Measurements from ENCODE around the gene ZMPSTE24. TPM values are rescaled to one million over a fixed set of nuclear protein-coding genes. Genes with fewer than 3 reads are reported as not detected.
"Not testable (repeated sequence)": the region's sequence is repeated elsewhere in the genome, so short reads cannot be mapped to it uniquely, and the experiment has no call there.

The ZMPSTE24 gene
- total and polyA plus RNA-seq, 5 donors: 23.5 to 43.4 (median 31.4) TPM

DNA sequence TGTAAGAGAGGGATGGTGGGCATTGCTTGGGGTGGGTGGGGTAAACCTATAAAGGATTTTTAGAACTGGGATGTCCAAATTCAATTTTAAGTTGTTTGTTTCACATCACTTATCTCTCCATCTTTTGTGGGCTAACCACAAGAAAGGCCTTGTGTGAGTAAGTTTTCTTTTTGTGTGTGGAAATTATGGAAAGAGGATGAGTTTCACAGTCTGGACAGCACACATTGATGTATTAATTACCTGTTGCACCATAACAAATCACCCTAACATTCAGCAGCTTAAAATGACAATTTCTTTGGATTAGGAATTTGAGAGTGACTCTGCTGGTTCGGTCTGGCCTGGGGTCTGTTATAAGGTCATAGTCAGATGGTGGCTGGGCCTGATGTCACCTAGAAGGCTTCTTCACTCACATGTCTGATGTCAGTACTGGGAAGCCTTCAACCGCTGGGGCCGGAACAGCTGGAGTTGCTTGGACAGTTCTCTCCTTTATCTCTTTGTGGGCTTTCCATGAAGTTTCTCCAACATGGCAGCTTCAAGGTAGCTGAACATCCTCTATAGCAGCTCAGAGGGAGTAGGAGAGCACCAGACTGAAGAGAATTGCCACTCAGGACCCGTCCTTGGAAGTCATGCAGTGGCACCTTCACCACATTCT lies 61.1 kb downstream of the ZMPSTE24 start:
- H3K27me3 ChIP-seq (ENCODE audit: control insufficient read depth, insufficient read depth): no peaks in the 10 kb centered on the region
- WGBS: 91% methylated on average over 4 of the region's 4 CpGs
- H3K27ac ChIP-seq (ENCODE audit: low read length): no peak overlapping the region
- no peaks in the 10 kb centered on the region for H3K9me3 ChIP-seq (ENCODE audit: control insufficient read depth, low read length)
- ATAC-seq: no peak
- DNase-seq: no peak
- H3K4me1 ChIP-seq (ENCODE audit: control insufficient read depth, insufficient read depth, low read length): peaks cover 3% of the 10 kb centered on the region
- H3K4me3 ChIP-seq (ENCODE audit: low read length): no peak overlapping the region
- intact Hi-C loops (cut with DNase I): loop anchor here in 2 of 4 donors (5.0 to 10.0 kb wide), 2 partner anchors 164 to 172 kb away; no protein-coding TSS in a partner anchor

DNA sequence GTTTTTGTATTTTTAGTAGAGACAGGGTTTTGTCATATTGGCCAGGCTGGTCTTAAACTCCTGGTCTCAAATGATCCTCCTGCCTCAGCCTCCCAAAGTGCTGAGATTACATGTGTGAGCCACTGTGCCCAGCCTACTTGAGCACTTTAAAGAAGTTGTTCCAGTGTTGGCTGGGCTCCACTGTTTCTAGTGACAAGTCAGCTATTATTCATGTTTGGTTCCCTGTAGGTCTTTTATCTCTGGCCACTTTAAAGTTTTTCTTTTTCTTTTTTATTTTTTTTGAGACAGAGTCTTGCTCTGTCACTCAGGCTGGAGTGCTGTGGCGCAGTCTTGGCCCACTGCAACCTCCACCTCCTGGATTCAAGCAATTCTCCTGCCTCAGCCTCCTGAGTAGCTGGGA lies 73.4 kb downstream of the ZMPSTE24 start:
- intact Hi-C loops (cut with DNase I): loop anchor here in 2 of 4 donors (10.0 kb wide), 1 partner anchor 73 kb away; no protein-coding TSS in a partner anchor
- H3K27ac ChIP-seq (ENCODE audit: low read length); H3K4me1 ChIP-seq (ENCODE audit: control insufficient read depth, insufficient read depth, low read length); DNase-seq; ATAC-seq; H3K27me3 ChIP-seq (ENCODE audit: control insufficient read depth, insufficient read depth); H3K9me3 ChIP-seq (ENCODE audit: control insufficient read depth, low read length); H3K4me3 ChIP-seq (ENCODE audit: low read length): not testable (repeated sequence)
- WGBS: 80% methylated on average over 1 of the region's 1 CpG

DNA sequence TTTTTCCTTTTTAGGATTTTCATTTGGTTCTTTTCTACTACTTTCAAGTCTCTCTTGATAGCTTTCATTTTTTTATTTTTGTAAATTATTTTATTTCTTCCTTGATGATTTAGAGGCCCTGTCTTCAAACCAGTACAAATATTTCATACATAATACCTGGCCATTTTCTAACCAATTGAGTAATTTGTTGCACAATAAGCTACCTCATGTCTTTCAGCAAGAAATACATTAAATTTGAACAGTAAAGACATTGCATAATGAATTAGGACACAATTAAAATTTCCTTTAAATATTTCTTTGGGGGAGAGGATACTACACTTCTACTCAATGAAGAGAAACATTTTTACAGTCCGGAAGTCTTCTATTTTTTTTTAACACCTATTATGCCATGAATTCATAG lies 74.7 kb downstream of the ZMPSTE24 start:
- no peak for ATAC-seq
- intact Hi-C loops (cut with DNase I): loop anchor here in 2 of 4 donors (10.0 kb wide), 1 partner anchor 72 kb away; no protein-coding TSS in a partner anchor
- WGBS: 85% methylated on average over 1 of the region's 1 CpG
- no peak for DNase-seq
- H3K27me3 ChIP-seq (ENCODE audit: control insufficient read depth, insufficient read depth): no peaks in the 10 kb centered on the region
- H3K4me3 ChIP-seq (ENCODE audit: low read length): no peak overlapping the region
- H3K9me3 ChIP-seq (ENCODE audit: control insufficient read depth, low read length): no peaks in the 10 kb centered on the region
- H3K27ac ChIP-seq (ENCODE audit: low read length): no peak overlapping the region
- H3K4me1 ChIP-seq (ENCODE audit: control insufficient read depth, insufficient read depth, low read length): no peaks in the 10 kb centered on the region

DNA sequence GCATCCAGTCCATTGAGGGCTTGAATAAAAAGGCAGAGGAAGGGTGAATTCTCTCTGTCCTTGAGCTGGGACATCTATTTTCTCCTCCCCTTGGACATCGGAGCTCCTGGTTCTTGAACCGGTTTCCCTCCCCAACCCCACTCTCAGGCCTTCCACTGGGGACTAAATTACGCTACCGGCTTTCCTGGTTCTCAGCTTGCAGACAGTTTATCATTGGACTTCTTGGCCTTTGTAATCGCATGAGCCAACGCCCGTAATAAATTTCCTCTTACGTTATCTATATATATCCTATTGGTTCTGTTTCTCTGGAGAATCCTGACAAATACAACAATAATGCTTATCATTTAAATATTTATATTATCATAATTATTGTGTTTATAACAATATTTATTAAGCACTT lies 79.4 kb downstream of the ZMPSTE24 start:
- no peaks in the 10 kb centered on the region for H3K9me3 ChIP-seq (ENCODE audit: control insufficient read depth, low read length)
- H3K4me1 ChIP-seq (ENCODE audit: control insufficient read depth, insufficient read depth, low read length): no peaks in the 10 kb centered on the region
- no peak overlapping the region for H3K27ac ChIP-seq (ENCODE audit: low read length)
- intact Hi-C loops (cut with DNase I): loop anchor here (5.0 to 10.0 kb wide), 3 partner anchors 67 to 195 kb away; no protein-coding TSS in a partner anchor
- ATAC-seq (no peak), DNase-seq (no peak)
- H3K4me3 ChIP-seq (ENCODE audit: low read length): no peak overlapping the region
- WGBS: 72% methylated on average over 8 of the region's 8 CpGs
- no peaks in the 10 kb centered on the region for H3K27me3 ChIP-seq (ENCODE audit: control insufficient read depth, insufficient read depth)

DNA sequence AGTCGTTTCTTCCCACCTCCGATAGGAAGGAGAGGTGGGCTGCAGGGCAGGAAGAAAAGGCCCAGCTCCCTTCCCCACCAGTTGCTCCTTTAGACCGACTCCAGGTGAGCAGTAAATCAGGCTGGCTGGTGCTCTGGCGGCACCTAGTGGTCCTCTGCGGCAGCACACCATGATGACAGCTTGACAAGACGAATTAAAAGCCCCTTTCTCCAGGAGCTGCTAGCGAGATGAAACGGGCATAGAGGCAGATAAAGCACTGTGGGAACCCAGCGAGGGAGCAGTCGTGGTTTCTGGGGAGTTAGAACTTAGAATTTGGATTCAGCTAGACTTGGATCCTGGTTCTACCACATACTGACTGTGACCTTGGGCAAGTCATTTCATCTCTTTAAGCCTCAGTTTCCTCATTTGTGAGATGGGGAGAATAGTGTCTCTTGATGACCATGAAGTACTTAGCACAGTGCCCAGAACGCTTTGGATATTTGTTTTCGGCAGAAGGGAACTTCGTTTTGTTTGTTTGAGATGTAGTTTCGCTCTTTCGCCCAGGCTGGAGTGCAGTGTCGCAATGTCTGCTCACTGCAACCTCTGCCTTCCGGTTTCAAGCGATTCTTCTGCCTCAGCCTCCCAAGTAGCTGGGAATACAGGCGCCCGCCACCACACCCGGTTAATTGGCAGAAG lies 80.8 kb downstream of the ZMPSTE24 start:
- WGBS: 30% methylated on average over 21 of the region's 21 CpGs
- Histone ChIP-seq H3K4me1 (ENCODE audit: control insufficient read depth, insufficient read depth, low read length) (no peaks in the 10 kb centered on the region), H3K27me3 (ENCODE audit: control insufficient read depth, insufficient read depth) (no peaks in the 10 kb centered on the region), H3K4me3 (ENCODE audit: low read length) (no peak overlapping the region), H3K27ac (ENCODE audit: low read length) (no peak overlapping the region), H3K9me3 (ENCODE audit: control insufficient read depth, low read length) (no peaks in the 10 kb centered on the region)
- DNase-seq: peak; percentile 71 to 91 (median 90)
- intact Hi-C loops (cut with DNase I): loop anchor here (2.0 to 10.0 kb wide), 4 partner anchors 66 to 197 kb away; no protein-coding TSS in a partner anchor
- peak; percentile 73 to 79 for ATAC-seq

DNA sequence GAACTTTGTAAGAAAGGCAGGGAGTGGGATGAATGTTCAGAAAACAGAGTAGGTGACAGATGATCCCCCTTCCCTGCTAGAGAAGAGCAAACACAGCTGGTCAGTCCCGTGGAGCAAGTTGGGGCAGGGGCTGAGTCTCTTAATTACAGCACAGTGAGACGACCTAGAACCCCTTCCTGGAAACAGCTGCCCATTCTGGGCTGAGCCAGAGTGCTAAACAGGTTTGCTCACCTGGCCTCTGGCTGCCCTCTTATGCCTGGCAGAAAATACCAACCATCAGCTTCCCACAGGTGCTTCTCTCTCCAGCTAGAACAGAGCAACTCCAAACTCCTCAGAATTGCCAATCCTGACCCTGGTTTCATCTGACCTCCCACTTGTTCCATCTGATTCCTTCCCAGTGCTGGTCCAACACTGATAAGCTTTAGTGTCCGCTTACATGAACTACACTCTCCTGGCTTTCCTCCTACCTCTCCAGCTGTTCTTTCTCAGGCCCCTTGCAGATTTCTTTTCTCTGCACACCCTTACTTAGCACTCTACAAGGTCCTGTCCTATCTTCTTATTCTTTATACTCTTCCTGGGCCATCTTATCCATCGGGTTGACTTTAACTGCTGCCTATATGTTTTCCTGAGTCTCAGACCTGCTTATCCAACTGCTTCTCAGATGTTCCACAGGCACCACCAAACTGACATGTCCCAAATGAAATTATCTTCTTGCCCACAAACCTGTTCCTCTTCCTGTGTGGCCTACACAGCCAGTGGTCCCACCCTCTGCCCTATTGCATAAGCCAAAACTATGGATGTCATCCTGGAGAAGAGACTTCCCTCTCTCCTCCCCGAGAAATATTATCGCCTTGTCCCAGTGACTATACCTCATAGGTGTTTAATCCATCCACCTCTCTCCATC lies 81.6 kb downstream of the ZMPSTE24 start:
- WGBS: 52% methylated on average over 6 of the region's 6 CpGs
- intact Hi-C loops (cut with DNase I): loop anchor here (2.0 to 10.0 kb wide), 4 partner anchors 65 to 197 kb away; no protein-coding TSS in a partner anchor
- ATAC-seq: peak in 1 of 2 donors; percentile 36
- H3K4me3 ChIP-seq (ENCODE audit: low read length): no peak overlapping the region
- H3K4me1 ChIP-seq (ENCODE audit: control insufficient read depth, insufficient read depth, low read length): no peaks in the 10 kb centered on the region
- no peaks in the 10 kb centered on the region for H3K9me3 ChIP-seq (ENCODE audit: control insufficient read depth, low read length)
- H3K27me3 ChIP-seq (ENCODE audit: control insufficient read depth, insufficient read depth): no peaks in the 10 kb centered on the region
- H3K27ac ChIP-seq (ENCODE audit: low read length): no peak overlapping the region
- DNase-seq: no peak

DNA sequence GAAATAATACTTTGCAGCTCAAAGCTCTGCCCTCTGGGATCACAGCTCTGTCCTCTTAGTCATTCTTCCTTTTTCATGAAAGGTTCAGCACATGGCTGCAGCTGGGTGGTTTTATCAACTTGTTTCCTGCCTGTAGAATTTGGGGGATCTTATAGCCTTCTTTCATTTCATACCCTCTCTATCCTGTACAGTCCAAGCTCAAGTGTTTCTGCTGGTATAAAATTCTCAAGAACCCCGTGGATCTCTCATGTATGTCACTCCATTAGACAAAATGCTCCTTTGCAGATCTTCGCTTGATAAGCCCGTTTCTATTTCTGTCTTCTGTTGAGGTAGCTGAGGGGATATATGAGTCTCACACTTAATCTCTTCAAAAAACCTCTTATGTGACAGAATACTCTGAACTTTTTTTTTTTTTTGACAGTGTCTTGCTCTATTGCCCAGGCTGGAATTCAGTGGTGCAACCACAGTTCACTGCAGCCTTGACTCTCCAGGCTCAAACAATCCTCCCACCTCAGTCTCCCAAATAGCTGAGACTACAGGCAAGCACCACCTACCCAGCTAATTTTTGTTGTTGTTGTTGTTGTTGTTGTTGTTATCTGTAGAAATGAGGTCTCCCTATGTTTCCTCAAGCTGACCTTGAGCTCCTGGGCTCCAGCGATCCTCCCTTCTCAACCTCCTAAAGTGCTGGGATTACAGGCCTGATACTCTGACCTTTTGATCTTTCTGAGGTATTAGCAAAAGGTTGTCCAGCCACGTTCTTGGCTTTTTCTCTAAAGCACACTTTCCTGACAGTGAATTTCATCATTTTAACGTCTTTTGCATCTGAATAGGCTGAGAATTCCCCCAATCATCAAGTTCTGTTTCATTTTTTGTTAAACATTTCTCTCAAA lies 83.7 kb downstream of the ZMPSTE24 start:
- no peak overlapping the region for H3K4me3 ChIP-seq (ENCODE audit: low read length)
- H3K9me3 ChIP-seq (ENCODE audit: control insufficient read depth, low read length): no peaks in the 10 kb centered on the region
- no peak for ATAC-seq
- no peak for DNase-seq
- no peaks in the 10 kb centered on the region for H3K27me3 ChIP-seq (ENCODE audit: control insufficient read depth, insufficient read depth)
- no peak overlapping the region for H3K27ac ChIP-seq (ENCODE audit: low read length)
- WGBS: 70% methylated on average over 6 of the region's 6 CpGs
- intact Hi-C loops (cut with DNase I): loop anchor here in 2 of 4 donors (5.0 to 10.0 kb wide), 2 partner anchors 63 to 189 kb away; no protein-coding TSS in a partner anchor
- no peaks in the 10 kb centered on the region for H3K4me1 ChIP-seq (ENCODE audit: control insufficient read depth, insufficient read depth, low read length)

DNA sequence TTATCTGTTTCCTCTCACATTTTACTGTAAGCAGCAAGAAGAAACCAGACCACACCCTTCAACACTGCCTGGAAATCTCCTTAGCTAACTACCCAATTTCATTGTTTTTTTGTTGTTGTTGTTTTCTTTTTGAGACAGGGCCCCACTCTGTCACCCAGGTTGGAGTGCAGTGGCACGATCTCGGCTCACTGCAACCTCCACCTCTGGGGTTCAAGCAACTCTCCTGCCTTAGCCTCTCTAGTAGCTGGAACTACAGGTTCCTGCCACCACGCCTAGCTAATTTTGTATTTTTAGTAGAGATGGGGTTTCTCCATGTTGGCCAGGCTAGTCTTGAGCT lies 84.3 kb downstream of the ZMPSTE24 start:
- not testable (repeated sequence) for H3K27me3 ChIP-seq (ENCODE audit: control insufficient read depth, insufficient read depth); H3K4me1 ChIP-seq (ENCODE audit: control insufficient read depth, insufficient read depth, low read length); H3K4me3 ChIP-seq (ENCODE audit: low read length); ATAC-seq; DNase-seq; H3K9me3 ChIP-seq (ENCODE audit: control insufficient read depth, low read length); H3K27ac ChIP-seq (ENCODE audit: low read length)
- WGBS: 91% methylated on average over 3 of the region's 3 CpGs
- intact Hi-C loops (cut with DNase I): loop anchor here in 2 of 4 donors (5.0 to 10.0 kb wide), 2 partner anchors 62 to 190 kb away; no protein-coding TSS in a partner anchor

Data from right cardiac atrium (tissue), 5 donors.